Activated naive CD4-positive, alpha-beta T cell (primary cell): ENCODE results near the gene NANOGP8.
"Not testable (repeated sequence)": the region's sequence is repeated elsewhere in the genome, so short reads cannot be mapped to it uniquely, and the experiment has no call there.

Experiments
- DNase-seq, 4 experiments: peaks; one replicate each; lab custom pipeline; 2025; lab: John Stamatoyannopoulos, UW

NANOGP8 gene

DNA sequence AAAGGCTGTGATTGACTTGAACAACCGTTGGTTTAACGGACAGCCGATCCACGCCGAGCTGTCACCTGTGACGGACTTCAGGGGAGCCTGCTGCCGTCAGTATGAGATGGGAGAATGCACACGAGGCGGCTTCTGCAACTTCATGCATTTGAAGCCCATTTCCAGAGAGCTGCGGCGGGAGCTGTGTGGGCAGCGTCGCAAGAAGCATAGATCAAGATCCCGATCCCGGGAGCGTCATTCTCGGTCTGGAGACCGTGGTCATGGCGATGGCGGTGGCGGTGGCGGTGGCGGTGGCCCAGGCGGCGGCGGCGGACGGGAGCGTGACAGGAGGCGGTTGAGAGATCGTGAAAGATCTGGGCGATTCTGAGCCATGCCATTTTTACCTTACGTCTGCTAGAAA is 7.8 kb upstream of the NANOGP8 start:
- no peak for DNase-seq

DNA sequence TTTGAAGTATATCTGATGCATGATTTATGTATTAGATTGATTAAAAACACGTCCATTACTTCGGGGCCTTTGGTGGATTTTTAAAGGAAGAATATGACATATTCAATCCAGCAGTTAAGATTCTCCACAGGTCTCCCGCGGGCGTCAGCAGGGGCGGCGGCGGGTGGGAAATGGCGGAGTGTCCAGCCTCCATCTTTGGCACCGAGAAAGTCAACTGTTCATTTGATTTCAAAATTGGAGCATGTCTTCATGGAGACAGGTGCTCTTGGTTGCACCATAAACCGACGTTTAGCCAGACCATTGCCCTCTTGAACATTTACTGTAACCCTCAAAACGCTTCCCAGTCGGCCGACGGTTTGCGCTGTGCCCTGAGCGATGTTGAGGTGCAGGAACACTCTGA is 7.2 kb upstream of the NANOGP8 start:
- DNase-seq, result no peak

DNA sequence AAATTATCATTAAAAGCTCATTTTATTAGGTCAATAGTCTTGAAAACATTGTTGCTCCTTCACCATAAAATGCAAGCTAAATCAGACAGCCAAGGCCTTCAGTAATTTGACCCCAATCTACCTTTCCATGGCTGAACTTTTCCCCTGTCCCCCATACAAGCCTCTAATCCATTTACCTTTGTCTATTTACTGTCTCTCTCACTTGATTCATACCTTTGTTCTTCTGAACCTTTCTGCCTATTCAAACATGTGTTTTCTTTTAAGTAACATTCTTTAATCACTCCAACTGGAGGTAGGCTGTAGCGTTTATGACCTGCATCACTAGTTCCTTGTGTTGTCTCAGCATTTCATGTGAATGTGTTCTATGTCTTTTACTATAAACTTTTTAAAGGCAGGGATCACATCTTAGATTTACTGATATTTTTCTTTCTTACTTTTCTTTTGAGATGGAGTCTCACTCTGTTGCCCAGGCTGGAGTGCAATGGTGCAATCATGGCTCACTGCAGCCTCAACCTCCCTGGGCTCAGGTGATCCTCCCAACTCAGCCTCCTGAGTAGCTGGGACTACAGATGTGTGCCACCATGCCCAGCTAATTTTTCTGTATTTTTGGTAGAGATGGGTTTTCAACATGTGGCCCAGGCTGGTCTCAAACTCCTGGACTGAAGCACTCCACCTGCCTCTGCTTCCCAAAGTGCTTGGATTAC is 5.2 kb upstream of the NANOGP8 start:
- DNase-seq, result no peak

DNA sequence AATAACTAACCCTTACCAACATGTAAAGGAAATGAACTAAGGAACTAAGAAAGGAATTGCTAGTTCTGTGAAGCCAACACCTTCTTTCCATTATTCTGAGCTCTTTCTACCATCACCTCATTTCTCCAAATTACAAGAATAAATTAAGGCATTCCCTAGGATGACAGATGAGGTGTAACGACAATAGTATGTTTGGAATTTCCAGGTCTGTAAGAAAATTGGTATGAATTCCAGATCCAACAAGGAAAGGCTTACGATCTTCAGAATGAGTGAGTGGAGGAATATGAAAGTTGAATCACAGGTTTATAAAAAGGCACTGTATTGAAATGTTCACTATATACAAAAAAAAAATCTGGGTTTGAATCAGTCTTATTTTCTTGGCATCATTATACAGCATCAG is 4.5 kb upstream of the NANOGP8 start:
- DNase-seq, result no peak

DNA sequence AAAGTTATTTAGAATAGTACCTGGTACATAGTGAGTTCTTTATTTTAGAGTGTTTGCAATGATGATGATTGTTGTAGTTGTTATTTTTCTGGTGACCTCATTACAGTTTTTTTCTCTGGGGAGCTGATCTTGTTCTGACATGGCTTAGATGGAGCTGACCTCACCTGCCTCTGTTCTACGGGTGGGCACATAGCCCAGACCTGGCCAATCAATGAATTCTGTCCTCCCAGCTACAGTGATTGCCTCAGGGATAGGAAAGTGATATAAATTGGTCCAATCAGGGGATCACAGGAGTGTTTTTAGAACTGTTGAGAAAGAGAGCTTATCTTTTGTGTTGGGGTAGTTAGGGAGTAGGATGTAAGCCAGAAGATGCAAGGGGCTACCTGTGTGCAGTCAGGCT is 3.2 kb upstream of the NANOGP8 start:
- no peak for DNase-seq

DNA sequence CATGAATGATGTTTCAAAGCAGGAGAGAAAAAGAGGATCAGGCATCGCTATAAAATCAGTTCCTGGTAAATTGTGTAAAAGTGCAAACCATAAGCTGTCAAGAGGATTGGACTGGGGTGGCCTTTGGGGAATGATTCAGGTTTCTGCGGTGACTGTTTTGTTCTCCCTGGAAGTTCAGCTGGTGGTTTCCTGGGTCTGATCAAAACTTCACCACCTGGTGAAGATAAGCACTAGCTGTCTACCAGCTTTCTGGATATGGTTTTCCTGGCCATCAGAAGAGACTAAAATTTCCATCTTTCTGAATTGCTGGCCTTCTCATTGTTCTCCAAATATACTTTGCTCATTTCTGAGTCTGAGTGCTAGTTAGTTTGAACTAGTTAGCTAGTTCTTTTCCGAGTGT is 2.7 kb upstream of the NANOGP8 start:
- no peak for DNase-seq

DNA sequence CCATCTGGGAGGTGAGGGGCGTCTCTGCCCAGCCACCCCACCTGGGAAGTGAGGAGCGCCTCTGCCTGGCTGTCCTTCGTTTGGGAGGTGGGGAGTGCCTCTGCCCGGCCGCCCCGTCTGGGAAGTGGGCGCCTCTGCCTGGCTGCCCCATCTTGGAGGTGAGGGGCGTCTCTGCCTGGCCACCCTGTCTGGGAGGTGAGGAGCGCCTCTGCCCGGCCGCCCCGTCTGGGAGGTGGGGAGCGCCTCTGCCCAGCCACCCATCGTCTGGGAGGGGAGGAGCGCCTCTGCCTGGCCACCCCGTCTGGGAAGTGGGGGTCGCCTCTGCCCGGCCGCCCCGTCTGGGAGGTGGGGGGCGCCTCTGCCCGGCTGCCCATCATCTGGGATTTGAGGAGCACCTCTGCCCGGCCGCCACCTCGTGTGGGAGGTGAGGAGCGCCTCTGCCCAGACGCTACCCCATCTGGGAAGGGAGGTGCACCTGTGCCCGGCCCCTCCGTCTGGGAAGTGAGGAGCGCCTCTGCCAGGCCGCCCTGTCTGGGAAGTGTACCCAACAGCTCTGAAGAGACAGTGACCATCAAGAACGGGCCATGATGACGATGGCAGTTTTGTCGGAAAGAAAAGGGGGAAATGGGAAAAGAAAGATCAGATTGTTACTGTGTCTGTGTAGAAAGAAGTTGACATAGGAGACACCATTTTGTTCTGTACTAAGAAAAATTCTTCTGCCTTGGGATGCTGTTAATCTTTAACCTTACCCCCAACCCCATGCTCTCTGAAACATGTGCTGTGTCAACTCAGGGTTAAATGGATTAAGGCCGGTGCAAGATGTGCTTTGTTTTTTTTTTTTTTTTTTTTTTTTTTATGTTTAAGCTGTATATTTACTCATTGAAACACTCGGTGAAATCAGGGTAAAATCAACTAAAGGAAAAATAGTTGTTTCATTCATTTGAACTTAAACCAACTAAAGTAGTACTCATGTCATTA is 2.4 kb downstream of the NANOGP8 start:
- not testable (repeated sequence) for DNase-seq

DNA sequence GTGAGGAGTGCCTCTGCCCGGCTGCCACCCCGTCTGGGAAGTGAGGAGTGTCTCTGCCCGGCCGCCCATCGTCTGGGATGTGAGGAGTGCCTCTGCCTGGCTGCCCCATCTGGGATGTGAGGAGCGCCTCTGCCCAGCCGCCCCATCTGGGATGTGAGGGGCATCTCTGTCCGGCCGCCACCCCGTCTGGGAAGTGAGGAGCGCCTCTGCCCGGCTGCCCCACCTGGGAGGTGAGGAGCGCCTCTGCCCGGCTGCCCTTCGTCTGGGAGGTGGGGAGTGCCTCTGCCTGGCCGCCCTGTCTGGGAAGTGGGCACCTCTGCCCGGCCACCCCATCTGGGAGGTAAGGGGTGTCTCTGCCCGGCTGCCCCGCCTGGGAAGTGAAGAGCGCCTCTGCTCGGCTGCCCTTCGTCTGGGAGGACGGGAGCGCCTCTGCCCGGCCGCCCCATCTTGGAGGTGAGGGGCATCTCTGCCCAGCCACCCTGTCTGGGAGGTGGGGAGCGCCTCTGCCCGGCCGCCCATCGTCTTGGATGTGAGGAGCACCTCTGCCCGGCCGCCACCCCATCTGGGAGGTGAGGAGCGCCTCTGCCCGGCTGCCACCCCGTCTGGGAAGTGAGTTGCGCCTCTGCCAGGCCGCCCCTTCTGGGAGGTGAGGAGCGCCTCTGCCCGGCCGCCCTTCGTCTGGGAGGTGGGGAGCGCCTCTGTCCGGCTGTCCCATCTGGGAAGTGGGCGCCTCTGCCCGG is 3.3 kb downstream of the NANOGP8 start:
- not testable (repeated sequence) for DNase-seq

DNA sequence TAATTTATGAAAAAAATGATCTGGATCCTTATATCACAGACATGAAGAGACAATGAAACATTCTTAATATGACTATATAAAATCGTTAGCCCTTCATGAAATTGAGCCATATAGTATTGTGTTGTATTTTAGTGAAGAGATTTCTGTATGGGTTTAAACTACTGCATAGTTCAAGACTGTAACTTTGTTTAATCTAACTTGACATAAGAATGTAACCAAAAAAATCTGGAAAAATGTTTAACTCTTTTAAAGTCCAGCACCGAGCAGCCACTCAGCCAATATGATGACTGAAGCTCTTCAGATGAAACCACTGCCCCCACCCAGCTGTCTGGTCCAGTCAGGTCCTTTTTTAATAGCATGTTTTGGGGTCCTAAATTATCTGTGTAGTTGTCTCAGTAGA is 4.9 kb downstream of the NANOGP8 start:
- no peak for DNase-seq

DNA sequence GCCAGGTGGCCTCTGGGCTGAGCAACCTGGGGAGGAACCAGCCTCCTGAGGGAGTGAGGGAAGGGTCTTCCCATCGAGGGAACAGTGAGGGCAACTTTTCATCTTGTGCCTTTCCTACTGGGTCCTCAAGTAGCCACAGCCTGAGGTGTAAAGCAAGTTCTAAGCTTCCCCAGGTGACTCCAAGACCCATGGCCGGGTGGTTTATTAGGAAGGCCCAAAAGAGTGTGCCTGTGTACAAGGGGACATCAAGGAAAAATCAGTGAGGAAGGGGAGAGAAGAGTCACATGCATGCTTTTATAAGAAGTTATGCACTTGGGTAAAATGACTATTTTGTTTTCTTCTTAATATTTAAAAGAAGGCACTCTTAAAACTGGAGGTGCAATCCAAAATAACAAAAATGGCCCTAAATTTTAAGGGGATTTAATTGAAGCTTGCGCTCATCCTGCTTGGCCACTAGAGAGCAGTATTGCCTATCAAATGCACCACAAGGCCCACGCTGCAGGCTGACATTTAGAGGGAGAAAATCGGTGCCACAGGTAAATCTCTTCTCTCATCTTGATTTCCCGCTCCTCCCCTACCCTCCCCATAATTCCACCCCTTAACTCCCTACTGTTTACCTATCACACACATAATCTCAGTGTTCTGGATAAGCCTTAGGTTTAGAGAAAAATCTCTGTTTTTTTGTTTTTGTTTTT is 6.7 kb downstream of the NANOGP8 start:
- DNase-seq, result peak in 1 of 4 experiments; percentile 0

DNA sequence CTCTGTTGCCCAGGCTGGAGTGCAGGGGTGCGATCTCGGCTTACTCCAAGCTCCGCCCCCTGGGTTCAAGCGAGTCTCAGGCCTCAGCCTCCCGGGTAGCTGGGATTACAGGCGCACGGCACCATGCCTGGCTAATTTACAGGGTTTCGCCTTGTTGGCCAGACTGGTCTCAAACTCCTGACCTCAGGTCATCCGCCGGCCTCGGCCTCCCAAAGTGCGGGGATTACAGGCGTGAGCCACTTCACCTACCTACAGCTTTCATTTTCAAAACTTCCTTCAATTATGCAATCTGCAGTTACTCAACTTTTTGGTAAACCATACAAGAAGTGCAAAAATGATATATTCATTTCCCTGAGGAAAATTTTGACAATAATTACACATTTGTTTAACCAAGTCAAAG is 14.0 kb downstream of the NANOGP8 start:
- no peak for DNase-seq

DNA sequence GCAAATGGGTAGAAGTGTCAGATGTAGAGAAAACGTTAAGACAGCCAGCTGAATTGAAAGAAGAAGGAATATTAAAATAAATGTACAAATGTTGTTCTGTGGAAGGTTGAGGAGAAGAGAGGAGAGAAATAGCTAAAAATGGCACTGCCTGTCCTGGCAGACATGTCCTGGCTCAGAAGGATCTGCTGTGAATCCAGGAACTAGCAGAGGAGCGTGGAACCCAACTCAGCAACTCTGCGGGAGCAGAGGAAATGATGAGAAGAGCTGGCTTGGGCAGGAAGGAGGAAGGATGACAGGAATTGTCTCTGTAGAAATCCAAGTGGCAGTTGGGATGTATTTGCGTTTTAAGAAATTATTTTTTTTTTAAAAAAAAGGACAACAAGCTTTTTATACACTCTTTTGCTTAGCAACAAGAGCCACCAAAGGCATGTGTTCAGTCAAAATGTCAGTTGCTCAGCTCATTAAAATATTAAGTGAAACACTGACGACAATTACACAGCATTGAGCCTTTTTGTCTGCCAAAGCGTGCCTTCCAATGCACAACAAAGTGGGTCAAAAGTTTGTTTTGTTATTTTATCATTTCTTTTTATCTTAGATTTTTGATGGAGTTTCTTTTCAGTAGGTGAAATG is 16.1 kb downstream of the NANOGP8 start:
- no peak for DNase-seq

DNA sequence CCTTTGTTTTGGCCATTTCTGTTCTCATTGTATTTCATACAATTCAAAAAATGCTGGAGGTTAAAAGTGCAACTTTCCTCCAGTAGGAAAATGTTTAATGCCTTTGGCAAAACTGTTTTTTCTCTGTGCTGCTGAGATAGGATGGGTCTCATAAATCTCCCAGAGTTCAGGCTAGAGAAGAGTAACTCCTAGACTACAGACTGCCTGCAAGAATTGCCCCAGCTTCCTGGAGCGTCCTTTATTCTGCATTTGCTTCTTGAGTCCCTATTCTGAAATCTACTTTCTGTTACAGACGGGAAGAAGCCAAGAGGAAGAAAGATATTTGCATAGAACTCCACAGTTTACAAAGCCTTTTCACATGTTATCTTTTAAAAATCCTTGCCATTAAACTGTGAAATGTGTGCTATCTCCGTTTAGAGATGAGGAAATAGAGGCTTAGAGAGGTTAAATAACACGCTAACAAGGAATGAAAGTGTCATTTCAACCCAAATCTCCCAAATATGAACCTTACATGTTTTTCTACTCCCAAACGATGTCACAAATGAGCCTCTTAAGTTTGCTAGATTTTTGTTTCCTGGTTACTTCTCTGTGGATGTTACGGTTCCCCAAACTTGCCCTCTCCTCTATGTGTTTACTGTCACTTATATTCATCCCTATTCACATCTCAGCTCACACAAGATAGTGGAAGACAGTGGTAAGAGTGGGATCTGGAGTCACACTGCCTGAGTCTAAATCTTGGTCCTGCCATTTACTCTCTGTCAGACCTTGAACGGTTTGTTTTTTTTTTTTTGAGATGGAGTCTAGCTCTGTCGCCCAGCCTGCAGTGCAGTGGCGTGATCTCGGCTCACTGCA is 17.4 kb downstream of the NANOGP8 start:
- DNase-seq, result no peak

DNA sequence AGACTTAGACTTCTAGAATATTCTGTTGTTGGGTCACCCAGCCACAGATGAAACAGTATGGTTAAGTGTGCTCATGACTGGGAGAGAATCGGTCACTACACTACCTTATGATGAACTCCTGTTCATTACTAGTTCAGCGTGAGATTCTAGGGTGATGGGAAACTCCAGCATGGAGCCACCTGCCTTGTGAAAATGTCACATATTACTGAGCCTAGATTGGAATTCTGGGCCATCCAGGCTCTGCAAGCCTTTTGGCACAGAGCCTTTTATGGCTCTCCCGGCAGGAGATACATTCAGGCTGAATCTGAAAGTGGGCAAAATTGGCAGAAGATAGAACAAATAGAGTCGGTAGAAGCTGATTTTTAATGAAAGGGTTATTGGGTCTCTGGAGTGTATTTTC is 19.0 kb downstream of the NANOGP8 start:
- no peak for DNase-seq

DNA sequence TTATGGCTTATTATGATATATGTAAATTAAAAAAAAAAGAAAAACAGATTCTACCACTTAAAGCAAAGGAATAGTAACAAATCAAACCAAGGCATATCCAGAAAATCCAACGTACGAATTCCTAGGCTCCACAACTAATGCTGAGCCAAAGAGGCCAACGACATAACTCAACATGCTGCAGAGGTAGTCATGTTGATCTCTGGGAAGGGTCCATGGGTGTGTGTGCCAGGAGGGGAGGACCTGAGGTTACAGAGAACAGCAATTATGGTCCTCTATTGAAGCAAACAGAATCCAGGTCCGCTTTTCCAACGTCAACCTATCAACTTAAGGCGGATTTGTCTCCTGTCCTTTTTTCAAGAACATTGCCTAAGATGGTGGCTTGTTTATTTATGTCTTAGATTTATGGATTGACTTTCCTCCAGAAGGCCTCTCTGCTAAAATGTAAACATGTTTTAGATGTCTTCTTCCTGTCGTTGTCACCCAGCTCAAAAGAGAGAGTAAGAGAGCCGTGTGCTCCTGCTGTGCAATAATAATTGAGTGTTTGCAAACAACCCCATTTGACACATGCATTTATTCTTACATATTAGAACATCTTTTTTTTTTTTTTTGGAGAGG is 20.4 kb downstream of the NANOGP8 start:
- no peak for DNase-seq

DNA sequence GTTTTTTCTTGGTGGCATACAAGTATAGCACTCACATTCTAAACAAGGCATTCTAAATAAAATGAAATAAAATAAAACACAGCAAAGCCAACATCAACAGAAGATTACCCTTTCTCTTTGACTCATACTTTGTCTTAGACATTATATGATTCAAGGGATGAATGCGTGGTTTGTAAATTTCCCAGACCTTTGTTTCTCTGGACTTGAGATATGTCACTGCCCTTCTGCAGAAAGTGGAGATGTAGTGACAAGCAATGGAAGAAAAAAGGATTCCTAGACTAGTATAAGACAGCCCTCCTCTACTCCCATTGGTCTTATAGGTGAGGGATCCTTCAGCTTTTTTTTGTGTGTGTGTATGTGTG is 22.4 kb downstream of the NANOGP8 start:
- DNase-seq, result no peak

DNA sequence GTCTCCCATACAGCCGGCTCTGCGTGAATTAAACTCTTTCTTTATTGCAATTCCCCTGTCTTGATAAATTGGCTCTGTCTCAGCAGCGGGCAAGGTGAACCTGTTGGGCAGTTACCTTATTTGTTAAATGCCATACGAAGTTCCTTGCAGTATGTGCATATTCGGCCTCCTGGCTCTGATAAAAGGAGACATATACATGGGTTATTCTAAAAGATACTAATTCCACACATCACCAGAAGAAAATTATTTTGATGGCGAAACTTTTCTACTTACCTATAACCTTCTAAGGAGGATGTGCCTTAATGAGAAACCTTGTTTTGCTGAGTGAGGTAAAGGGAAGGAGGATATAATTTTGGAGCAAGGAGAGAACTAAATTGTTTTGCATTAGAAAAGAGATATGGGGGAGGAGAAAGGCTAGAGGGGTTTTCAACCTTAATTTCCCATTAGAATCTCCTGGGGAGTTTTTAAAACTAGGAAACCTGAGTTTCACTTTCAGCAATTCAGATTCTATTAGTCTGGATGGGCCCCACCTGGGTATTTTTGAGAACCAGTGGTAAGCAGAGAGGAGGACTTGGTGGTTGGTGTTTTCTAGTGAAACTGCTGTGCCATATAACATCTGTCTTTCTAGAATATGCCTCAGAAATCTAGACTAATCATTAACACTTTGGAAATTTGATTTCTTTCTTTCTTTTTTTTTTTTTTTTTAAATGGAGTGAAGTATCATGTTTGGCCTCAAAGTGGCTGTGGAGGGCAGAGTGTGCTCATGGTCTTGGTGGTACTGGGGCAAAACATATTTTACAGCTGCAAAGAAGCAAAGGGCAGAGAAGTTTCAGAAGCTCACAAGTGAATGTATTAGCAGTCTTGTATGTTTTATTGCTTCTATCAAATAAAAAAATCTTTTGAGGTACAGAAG is 23.0 kb downstream of the NANOGP8 start:
- DNase-seq, result no peak

DNA sequence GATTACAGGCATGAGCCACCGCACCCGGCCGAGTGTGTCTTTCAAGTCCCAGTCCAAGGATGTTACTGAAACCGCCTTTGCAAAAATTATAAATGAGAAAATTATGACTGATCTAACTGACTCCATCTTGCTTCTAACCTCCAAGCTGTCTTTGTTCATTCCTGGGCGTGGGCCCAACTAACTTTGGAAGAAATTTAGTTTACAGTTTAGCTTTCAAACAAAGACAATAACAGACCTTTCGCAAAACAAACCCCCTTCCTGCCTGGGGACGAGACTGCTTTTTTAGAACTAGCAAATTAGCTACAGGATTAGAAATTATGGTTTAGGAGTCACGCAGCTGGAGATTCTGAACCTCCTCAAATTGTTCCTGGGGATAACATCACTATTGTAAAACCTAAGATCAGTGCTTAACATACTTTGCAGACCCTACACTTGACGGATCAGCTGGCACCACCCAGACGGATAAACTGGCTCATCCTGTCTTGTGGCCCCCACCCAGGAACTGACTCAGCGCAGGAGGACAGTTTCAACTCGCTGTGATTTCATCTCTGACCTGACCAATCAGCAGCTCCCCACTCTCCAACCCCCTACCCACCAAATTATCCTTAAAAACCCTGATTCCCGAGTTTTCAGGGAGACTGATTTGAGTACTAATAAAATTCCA is 23.8 kb downstream of the NANOGP8 start:
- no peak for DNase-seq

DNA sequence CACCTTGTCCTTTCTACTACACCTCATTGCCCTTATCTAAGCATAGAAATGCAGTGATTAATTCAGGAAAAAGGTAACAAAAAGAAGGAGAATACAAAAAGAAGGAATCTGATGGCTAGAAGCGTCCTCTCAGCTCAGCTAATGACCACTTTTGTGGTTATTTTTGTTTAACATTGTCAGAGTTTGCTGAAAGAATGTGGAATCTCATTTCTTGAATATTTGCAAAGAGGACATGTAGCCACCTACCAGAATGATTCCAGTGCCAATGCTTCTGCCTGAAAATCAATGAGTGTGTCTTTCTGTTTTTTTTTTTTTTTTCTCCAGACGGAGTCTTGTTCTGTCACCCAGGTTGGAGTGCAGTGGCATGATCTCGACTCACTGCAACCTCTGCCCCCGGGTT is 24.5 kb downstream of the NANOGP8 start:
- no peak for DNase-seq
